ENCODE data around the gene EPB41L4B.

EPB41L4B gene

GRCh38 chr9:109274884-109275730, 45.8 kb downstream of the EPB41L4B start:
- DNase-seq (ENCODE audit: insufficient read length): no peak
- FAIRE-seq: no peak
- TF ChIP-seq POLR2AphosphoS5 (IDR thresholded peaks at IDR 0.05; ENCODE audit: low read depth, low read length): no peak
- TF ChIP-seq TAF1 (IDR thresholded peaks at IDR 0.05; ENCODE audit: borderline replicate concordance, low read depth, low read length): no peak
- no peak for TF ChIP-seq POLR2A (IDR thresholded peaks at IDR 0.05; ENCODE audit: low read depth, low read length)

- FAIRE-seq: no peak
- DNase-seq (ENCODE audit: insufficient read length): no peak
- no peak for TF ChIP-seq POLR2AphosphoS5 (IDR thresholded peaks at IDR 0.05; ENCODE audit: low read depth, low read length)
- TF ChIP-seq POLR2A (IDR thresholded peaks at IDR 0.05; ENCODE audit: low read depth, low read length): no peak
- TF ChIP-seq TAF1 (IDR thresholded peaks at IDR 0.05; ENCODE audit: borderline replicate concordance, low read depth, low read length): no peak
Measured at GRCh38 chr9:109273869-109274268, 47.0 kb downstream of the EPB41L4B start.

- FAIRE-seq (no peak), DNase-seq (ENCODE audit: insufficient read length) (no peak)
- TF ChIP-seq TAF1 (IDR thresholded peaks at IDR 0.05; ENCODE audit: borderline replicate concordance, low read depth, low read length): no peak
- no peak for TF ChIP-seq POLR2AphosphoS5 (IDR thresholded peaks at IDR 0.05; ENCODE audit: low read depth, low read length)
Measured at GRCh38 chr9:109272745-109273144, 48.1 kb downstream of the EPB41L4B start.

GRCh38 chr9:109272045-109272444, 48.8 kb downstream of the EPB41L4B start:
- DNase-seq (ENCODE audit: insufficient read length) (no peak), FAIRE-seq (no peak)
- TF ChIP-seq TAF1 (IDR thresholded peaks at IDR 0.05; ENCODE audit: borderline replicate concordance, low read depth, low read length) (no peak), POLR2AphosphoS5 (IDR thresholded peaks at IDR 0.05; ENCODE audit: low read depth, low read length) (no peak)

GRCh38 chr9:109270971-109271925, 49.6 kb downstream of the EPB41L4B start:
- FAIRE-seq (no peak), DNase-seq (ENCODE audit: insufficient read length) (no peak)
- TF ChIP-seq TAF1 (IDR thresholded peaks at IDR 0.05; ENCODE audit: borderline replicate concordance, low read depth, low read length) (no peak), POLR2AphosphoS5 (IDR thresholded peaks at IDR 0.05; ENCODE audit: low read depth, low read length) (no peak), POLR2A (IDR thresholded peaks at IDR 0.05; ENCODE audit: low read depth, low read length) (no peak)

- FAIRE-seq: no peak
- TF ChIP-seq TAF1 (IDR thresholded peaks at IDR 0.05; ENCODE audit: borderline replicate concordance, low read depth, low read length) (no peak), POLR2AphosphoS5 (IDR thresholded peaks at IDR 0.05; ENCODE audit: low read depth, low read length) (no peak), POLR2A (IDR thresholded peaks at IDR 0.05; ENCODE audit: low read depth, low read length) (no peak)
- DNase-seq (ENCODE audit: insufficient read length): no peak
Measured at GRCh38 chr9:109270441-109270840, 50.4 kb downstream of the EPB41L4B start.

GRCh38 chr9:109269839-109270238, 51.0 kb downstream of the EPB41L4B start:
- FAIRE-seq (no peak), DNase-seq (ENCODE audit: insufficient read length) (no peak)
- TF ChIP-seq TAF1 (IDR thresholded peaks at IDR 0.05; ENCODE audit: borderline replicate concordance, low read depth, low read length): no peak
- TF ChIP-seq POLR2AphosphoS5 (IDR thresholded peaks at IDR 0.05; ENCODE audit: low read depth, low read length): no peak
- no peak for TF ChIP-seq POLR2A (IDR thresholded peaks at IDR 0.05; ENCODE audit: low read depth, low read length)

GRCh38 chr9:109269081-109269480, 51.8 kb downstream of the EPB41L4B start:
- TF ChIP-seq TAF1 (IDR thresholded peaks at IDR 0.05; ENCODE audit: borderline replicate concordance, low read depth, low read length) (no peak), POLR2A (IDR thresholded peaks at IDR 0.05; ENCODE audit: low read depth, low read length) (no peak), POLR2AphosphoS5 (IDR thresholded peaks at IDR 0.05; ENCODE audit: low read depth, low read length) (no peak)
- DNase-seq (ENCODE audit: insufficient read length): no peak
- no peak for FAIRE-seq

GRCh38 chr9:109267555-109267954, 53.3 kb downstream of the EPB41L4B start:
- FAIRE-seq (no peak), DNase-seq (ENCODE audit: insufficient read length) (no peak)
- TF ChIP-seq POLR2A (IDR thresholded peaks at IDR 0.05; ENCODE audit: low read depth, low read length) (no peak), TAF1 (IDR thresholded peaks at IDR 0.05; ENCODE audit: borderline replicate concordance, low read depth, low read length) (no peak), POLR2AphosphoS5 (IDR thresholded peaks at IDR 0.05; ENCODE audit: low read depth, low read length) (no peak)

- DNase-seq (ENCODE audit: insufficient read length) (no peak), FAIRE-seq (no peak)
- TF ChIP-seq POLR2AphosphoS5 (IDR thresholded peaks at IDR 0.05; ENCODE audit: low read depth, low read length) (no peak), POLR2A (IDR thresholded peaks at IDR 0.05; ENCODE audit: low read depth, low read length) (no peak), TAF1 (IDR thresholded peaks at IDR 0.05; ENCODE audit: borderline replicate concordance, low read depth, low read length) (no peak)
Measured at GRCh38 chr9:109264877-109265587, 55.8 kb downstream of the EPB41L4B start.

- DNase-seq (ENCODE audit: insufficient read length): no peak
Measured at GRCh38 chr9:109263358-109263757, 57.5 kb downstream of the EPB41L4B start.

More at GRCh38 chr9:109263358-109263757, 57.5 kb downstream of the EPB41L4B start:
- FAIRE-seq: no peak
- TF ChIP-seq TAF1 (IDR thresholded peaks at IDR 0.05; ENCODE audit: borderline replicate concordance, low read depth, low read length): no peak
- TF ChIP-seq POLR2A (IDR thresholded peaks at IDR 0.05; ENCODE audit: low read depth, low read length): no peak
- TF ChIP-seq POLR2AphosphoS5 (IDR thresholded peaks at IDR 0.05; ENCODE audit: low read depth, low read length): no peak
